ENCODE data around the gene BTBD9. TPM values are rescaled to one million over a fixed set of nuclear protein-coding genes. Genes with fewer than 3 reads are reported as not detected.

The BTBD9 gene
- total RNA-seq, 1 experiment from 2014 or later = 4.3 TPM

GRCh38 chr6:38146734-38147027, 493.0 kb downstream of the BTBD9 start:
- TF ChIP-seq EZH2phosphoT487 (IDR thresholded peaks at IDR 0.05; ENCODE audit: borderline replicate concordance, low read length) = no peak
- no peak for TF ChIP-seq CTCF (conservative IDR thresholded peaks at IDR 0.05; ENCODE audit: low read depth, low read length)
- TF ChIP-seq EZH2 (IDR thresholded peaks at IDR 0.05; ENCODE audit: low read length, unreplicated experiment) = no peak

GRCh38 chr6:38146021-38146733, 493.6 kb downstream of the BTBD9 start:
- ATAC-seq = no peak
- no peak for TF ChIP-seq EZH2phosphoT487 (IDR thresholded peaks at IDR 0.05; ENCODE audit: borderline replicate concordance, low read length)
- no peak for TF ChIP-seq EZH2 (IDR thresholded peaks at IDR 0.05; ENCODE audit: low read length, unreplicated experiment)
- no peak for TF ChIP-seq CTCF (conservative IDR thresholded peaks at IDR 0.05; ENCODE audit: low read depth, low read length)
- H2AFZ ChIP-seq (ENCODE audit: low read length) = no peak overlapping the region
- no peaks in the 10 kb centered on the region for H3K9me2 ChIP-seq (replicated peaks; ENCODE audit: low read length)
- no peak for DNase-seq
- ChIA-PET POLR2A (ENCODE audit: unreplicated experiment) (no interaction called here), CTCF (no interaction called here)
- BruUV-seq (replicated peaks) = no TSS peak
- H3F3A ChIP-seq (ENCODE audit: low read length, unreplicated experiment) = no peaks in the 10 kb centered on the region
- intact Hi-C loops (cut with micrococcal nuclease) = no loop called here
- H3K9ac ChIP-seq (ENCODE audit: low read length) = no peak overlapping the region
- 0 out of 2 replicates have a peak, but pooled peaks cover 4% of the 10 kb centered on the region for H3K4me1 ChIP-seq (ENCODE audit: insufficient read depth, low read length)
- no peaks in the 10 kb centered on the region for H3K79me2 ChIP-seq (ENCODE audit: low read length)
- H3K9me3 ChIP-seq (ENCODE audit: low read length) = no peaks in the 10 kb centered on the region
- H3K4me2 ChIP-seq (ENCODE audit: low read length) = no peak overlapping the region
- H3K4me3 ChIP-seq (ENCODE audit: low read length) = no peak overlapping the region
- H4K20me1 ChIP-seq (ENCODE audit: low read length) = peaks cover 10% of the 10 kb centered on the region; the same call in 1 of the 2 replicates
- H3K36me3 ChIP-seq (ENCODE audit: low read depth, low read length) = no peaks in the 10 kb centered on the region
- no peaks in the 10 kb centered on the region for H3K27me3 ChIP-seq (ENCODE audit: low read length)
- H3K27ac ChIP-seq (ENCODE audit: low read length) = no peak overlapping the region

More at GRCh38 chr6:38146734-38147027, 493.0 kb downstream of the BTBD9 start:
- intact Hi-C loops (cut with micrococcal nuclease) = no loop called here
- ATAC-seq (no peak), DNase-seq (no peak)
- Histone ChIP-seq H3K4me3 (ENCODE audit: low read length) (no peak overlapping the region), H3K4me1 (ENCODE audit: insufficient read depth, low read length) (0 out of 2 replicates have a peak, but pooled peaks cover 4% of the 10 kb centered on the region), H3F3A (ENCODE audit: low read length, unreplicated experiment) (no peaks in the 10 kb centered on the region), H2AFZ (ENCODE audit: low read length) (no peak overlapping the region), H3K27me3 (ENCODE audit: low read length) (no peaks in the 10 kb centered on the region), H3K27ac (ENCODE audit: low read length) (no peak overlapping the region), H3K9me2 (replicated peaks; ENCODE audit: low read length) (no peaks in the 10 kb centered on the region), H3K79me2 (ENCODE audit: low read length) (no peaks in the 10 kb centered on the region), H3K9me3 (ENCODE audit: low read length) (no peaks in the 10 kb centered on the region), H3K4me2 (ENCODE audit: low read length) (no peak overlapping the region), H3K36me3 (ENCODE audit: low read depth, low read length) (no peaks in the 10 kb centered on the region), H4K20me1 (ENCODE audit: low read length) (peaks cover 10% of the 10 kb centered on the region; the same call in 1 of the 2 replicates), H3K9ac (ENCODE audit: low read length) (no peak overlapping the region)
- no TSS peak for BruUV-seq (replicated peaks)
- CTCF ChIA-PET = no interaction called here
- POLR2A ChIA-PET (ENCODE audit: unreplicated experiment) = no interaction called here

GRCh38 chr6:38144365-38144945, 495.3 kb downstream of the BTBD9 start:
- no TSS peak for BruUV-seq (replicated peaks)
- no peaks in the 10 kb centered on the region for H3K27me3 ChIP-seq (ENCODE audit: low read length)
- ATAC-seq (no peak), DNase-seq (no peak)
- H3K4me1 ChIP-seq (ENCODE audit: insufficient read depth, low read length) = 0 out of 2 replicates have a peak, but pooled peaks cover 4% of the 10 kb centered on the region
- POLR2A ChIA-PET (ENCODE audit: unreplicated experiment) = interaction anchor here (0.7 kb wide), 1 partner anchor 575 kb away, joined by 4 read pairs; no protein-coding TSS in a partner anchor
- TF ChIP-seq EZH2phosphoT487 (IDR thresholded peaks at IDR 0.05; ENCODE audit: borderline replicate concordance, low read length) (no peak), EZH2 (IDR thresholded peaks at IDR 0.05; ENCODE audit: low read length, unreplicated experiment) (no peak), CTCF (conservative IDR thresholded peaks at IDR 0.05; ENCODE audit: low read depth, low read length) (no peak; the same call in 1 of the 2 replicates)
- no peaks in the 10 kb centered on the region for H3K9me2 ChIP-seq (replicated peaks; ENCODE audit: low read length)
- 0 out of 2 replicates have a peak, but pooled peaks cover 3% of the 10 kb centered on the region for H4K20me1 ChIP-seq (ENCODE audit: low read length)
- H3F3A ChIP-seq (ENCODE audit: low read length, unreplicated experiment) = no peaks in the 10 kb centered on the region
- H3K9ac ChIP-seq (ENCODE audit: low read length) = no peak overlapping the region
- H3K9me3 ChIP-seq (ENCODE audit: low read length) = no peaks in the 10 kb centered on the region
- H3K4me3 ChIP-seq (ENCODE audit: low read length) = no peak overlapping the region
- CTCF ChIA-PET = interaction anchor here (0.6 kb wide), 1 partner anchor 103 kb away, joined by 3 read pairs; no protein-coding TSS in a partner anchor
- H3K27ac ChIP-seq (ENCODE audit: low read length) = no peak overlapping the region
- intact Hi-C loops (cut with micrococcal nuclease) = no loop called here
- H3K36me3 ChIP-seq (ENCODE audit: low read depth, low read length) = no peaks in the 10 kb centered on the region
- no peak overlapping the region for H2AFZ ChIP-seq (ENCODE audit: low read length)
- no peak overlapping the region for H3K4me2 ChIP-seq (ENCODE audit: low read length)
- H3K79me2 ChIP-seq (ENCODE audit: low read length) = no peaks in the 10 kb centered on the region

Data from PC-3 (cell line).